Right renal pelvis (tissue), 4 donors: ENCODE measurements around the gene SLC25A4. TPM values are rescaled to one million over a fixed set of nuclear protein-coding genes. Genes with fewer than 3 reads are reported as not detected.
"Not testable (repeated sequence)": the region's sequence is repeated elsewhere in the genome, so short reads cannot be mapped to it uniquely, and the experiment has no call there.

Experiments used
- DNase-seq, 4 donors: peaks; one replicate each; pipeline ENCODE4 v3.0.0-alpha.2; 2013; ENCODE audit warnings: low read depth in 4 of 4, low spot score in 3 of 4, missing footprints in 1 of 4
- polyA plus RNA-seq, 4 donors: library from polyadenylated mRNA; unstranded; fragments of 120-200 nt; gene quantifications; one replicate each; pipeline ENCODE4 v1.2.1, GENCODE V29; 2013; ENCODE audit not compliant: insufficient read length in 4 of 4

SLC25A4 gene
- polyA plus RNA-seq, 4 donors = 48.0 to 49.9 (median 48.9) TPM

DNA sequence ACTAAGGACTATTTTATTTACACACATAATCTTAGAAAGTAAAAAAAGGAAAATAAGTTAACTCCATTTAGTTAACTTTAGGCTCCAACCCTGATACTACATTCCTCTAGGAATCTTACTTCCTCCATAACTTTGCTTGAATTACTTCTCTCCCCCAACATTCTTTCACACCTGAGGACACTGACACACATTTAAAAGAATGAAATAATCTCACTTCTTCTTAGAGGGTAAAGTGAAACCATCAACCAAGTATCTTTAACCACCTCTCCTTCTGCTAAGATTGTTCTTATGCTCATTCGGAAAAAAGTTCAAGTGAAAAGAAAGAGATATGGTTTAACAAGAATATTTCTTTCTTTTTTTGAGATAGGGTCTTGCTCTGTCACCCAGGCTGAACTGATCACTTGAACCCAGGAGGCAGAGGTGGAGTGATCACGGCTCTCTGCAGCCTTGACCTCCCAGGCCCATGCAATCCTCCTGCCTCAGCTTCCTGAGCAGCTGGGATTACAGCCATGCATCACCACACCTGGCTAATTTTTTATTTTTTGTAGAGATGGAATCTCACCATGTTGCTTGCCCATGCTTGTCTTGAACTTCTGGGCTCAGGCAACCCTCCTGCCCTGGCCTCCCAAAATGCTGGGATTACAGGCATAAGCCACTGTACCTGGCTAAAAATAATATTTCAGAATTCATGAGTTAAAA, 28.5 kb downstream of the SLC25A4 start:
- DNase-seq = no peak

DNA sequence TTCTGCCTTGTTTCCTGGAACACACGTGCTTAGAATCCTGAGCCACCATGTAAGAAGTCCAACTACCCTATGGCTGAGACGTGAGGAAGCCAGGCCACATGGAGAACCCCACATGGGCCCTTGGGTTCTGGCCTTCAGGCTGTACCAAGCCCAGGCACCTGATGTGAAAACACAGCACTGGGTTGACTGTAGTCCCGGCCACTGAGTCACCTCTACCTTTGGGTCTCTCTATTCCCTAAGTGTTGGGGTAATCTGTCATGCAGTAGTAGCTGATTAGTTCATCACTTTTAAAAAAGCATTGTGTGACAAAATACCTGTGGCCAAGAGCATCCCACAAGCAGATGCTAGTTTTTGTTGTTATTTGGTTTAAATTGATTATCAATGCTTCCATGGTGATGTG, 36.4 kb downstream of the SLC25A4 start:
- DNase-seq = no peak

DNA sequence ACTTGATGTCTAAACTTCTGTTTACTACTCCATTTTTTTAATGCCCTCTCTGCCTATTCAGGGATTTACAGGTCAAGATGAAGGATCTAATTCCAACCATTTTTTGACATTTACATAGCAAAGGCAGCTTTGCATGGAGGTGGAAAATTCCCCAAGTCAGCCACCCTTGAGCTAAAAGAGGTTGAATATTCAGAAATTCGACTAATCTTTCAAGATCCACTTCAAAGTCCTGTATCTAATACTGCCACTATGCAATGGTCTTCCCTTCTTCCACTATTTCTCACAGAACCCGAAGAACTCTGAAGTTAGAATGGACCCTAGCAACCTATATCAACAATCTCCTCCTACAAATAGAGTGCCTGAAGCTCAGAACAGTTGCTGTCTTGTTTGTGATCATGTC, 39.2 kb downstream of the SLC25A4 start:
- DNase-seq = no peak

DNA sequence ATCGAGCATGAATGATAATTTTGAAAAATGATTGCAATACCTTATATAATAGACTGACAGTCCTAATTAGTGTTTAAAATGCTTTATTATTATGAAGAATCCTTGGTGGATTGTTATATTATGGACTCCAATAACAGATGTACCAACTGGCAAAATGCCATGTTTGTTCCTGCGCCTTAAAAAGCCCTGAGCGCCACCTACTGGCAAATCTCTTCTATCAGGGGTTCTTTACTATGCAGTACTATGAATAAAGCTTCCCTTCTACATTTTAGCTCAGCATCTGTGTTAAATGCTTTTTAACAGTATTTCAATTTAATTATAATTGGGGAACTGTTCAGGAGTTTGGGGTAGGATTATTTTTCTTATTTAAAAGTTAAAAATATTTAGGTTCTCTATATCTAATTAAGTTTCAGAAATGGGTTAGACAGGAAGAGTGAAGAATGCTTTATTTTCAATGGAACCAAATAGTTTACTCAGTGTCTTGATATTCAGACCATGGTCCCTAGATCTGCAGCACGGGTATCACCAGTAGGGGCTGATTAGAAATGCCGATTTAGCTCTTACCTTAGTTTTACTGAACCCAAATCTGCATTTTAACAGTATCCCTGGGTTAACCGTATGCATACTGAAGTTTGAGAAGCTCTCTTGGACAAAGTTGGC, 40.7 kb downstream of the SLC25A4 start:
- DNase-seq = peak; percentile 72 to 84 (median 78)

DNA sequence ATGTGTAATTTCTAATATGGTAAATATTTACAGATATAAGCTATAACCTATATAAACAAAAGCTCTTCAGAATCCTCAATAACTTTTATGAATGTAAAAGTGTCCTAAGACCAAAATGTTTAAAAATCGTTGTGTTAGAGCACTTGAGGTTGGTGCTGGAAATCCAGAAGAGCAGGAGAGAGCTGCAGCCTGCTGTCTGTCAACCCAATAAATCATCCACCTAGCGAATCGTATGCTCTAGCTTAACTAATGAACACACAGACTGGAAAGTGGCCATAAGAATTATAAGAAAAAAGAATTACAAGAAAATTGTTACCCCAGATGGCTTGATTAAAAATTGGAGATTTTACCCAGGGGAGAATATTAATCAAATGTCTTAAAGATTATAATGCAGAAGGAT, 43.7 kb downstream of the SLC25A4 start:
- no peak for DNase-seq

DNA sequence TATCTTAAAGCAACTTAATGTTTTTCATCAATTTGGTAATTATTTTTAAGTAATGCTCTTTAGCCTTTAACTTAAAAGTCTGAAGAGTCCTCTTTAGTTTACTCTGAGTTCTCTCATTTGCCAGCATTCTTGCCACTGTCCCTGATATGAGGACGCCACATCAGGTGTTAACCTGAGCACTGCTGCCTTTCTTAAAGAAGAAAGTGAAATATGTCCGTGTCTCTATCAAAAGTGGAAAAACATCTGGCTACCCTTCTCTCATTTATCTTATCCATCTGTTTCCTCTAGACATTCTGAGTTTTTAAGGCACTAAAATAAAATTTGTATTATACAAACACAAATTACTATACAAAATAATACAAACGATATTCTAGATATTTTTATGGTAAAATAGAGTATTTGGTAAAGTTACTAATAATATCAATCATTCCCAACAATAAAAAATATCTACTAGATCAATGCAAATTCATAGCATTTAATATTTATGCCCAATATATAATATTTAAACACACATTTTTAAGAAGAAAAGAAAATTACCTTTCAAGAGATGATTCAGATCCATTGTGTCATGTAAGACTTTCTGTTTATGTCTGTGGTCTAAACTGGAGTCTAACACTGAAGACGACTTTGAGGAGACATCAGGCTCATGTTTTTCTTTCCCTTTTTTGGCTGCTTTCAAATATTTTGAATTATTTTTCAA, 46.7 kb downstream of the SLC25A4 start:
- DNase-seq = no peak

DNA sequence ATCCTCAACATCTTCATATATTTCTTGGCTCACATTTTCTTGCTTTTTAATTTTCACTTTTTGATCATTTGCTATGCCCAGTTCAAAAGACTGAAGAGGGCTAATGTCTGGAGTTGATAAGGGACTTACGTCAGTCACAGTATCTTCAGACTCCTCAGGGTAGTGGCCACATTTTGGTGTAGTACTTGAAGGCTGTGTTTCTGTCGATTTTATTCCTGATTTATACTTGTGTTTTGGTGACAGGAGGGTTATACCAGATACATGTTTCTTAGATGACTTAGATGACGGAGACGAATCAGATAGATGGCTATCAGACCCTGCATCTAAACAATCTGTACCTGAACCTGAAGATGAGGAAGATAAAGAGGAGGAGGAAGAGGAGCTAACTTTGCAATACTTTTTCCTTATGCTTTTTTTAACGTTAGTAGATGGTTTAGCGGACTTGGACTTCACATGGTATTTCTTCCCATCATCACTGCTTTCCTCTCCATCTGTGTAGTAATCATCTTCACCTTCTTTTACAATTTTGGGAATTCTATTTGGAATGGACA, 47.3 kb downstream of the SLC25A4 start:
- no peak for DNase-seq

DNA sequence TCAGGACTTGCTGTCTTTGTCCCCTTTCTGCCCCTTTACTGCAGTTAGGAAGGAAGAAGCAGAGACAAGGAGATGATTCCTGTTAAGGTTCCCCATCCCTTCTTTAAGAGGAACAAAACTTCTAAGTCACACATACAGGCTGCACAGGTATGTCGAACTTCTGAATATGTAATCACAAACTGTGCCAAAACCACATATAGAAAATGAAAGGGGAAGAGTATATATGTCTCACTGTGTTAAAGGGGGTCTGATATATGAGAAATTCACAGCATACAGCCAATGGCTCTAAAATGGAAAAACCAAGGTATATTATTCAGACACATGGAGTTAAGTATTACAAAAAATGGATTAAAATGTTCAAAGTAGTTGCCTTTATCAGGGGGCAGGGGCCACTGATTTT, 49.0 kb downstream of the SLC25A4 start:
- DNase-seq = no peak

DNA sequence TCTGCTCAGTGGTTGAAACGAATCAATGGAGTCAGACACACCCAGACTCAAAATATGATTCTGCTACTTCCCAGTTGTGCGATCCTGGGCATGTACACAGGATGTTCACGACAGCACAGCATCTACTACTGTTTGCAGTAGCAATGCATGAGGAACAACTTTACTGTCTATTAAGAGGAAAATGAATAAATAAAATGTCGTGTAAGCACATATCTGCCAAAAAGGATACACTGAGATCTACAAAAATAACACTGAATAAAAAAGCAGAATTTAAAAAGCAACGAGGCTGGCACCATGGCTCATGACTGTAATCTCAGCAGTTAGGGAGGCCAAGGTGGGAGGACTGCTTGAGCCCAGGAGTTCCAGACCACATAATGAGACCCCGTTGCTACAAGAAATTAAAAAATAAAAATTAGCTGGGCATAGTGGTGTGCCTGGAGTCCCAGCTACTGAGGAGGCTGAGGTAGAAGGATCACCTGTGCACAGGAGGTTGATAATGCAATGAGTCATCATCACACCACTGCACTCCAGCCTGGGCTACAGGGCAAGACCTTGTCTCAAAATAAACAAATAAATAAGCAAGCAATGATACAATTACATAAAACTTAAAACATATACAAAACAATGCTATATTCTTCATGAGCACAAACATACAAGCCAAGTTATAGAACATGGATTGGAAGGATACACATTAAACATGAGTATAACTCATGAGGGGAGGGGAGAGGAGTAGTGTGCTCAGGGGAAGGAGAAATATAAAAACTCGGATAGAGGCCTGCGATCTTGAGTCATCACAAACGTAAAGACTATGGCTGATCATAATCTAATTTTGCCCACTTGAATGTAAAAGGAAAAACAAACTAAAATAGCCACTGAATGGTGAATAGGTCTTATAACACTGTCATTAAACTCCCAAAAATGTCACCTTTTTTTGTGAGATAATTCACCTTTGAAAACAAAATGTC, 52.1 kb downstream of the SLC25A4 start:
- DNase-seq = no peak

DNA sequence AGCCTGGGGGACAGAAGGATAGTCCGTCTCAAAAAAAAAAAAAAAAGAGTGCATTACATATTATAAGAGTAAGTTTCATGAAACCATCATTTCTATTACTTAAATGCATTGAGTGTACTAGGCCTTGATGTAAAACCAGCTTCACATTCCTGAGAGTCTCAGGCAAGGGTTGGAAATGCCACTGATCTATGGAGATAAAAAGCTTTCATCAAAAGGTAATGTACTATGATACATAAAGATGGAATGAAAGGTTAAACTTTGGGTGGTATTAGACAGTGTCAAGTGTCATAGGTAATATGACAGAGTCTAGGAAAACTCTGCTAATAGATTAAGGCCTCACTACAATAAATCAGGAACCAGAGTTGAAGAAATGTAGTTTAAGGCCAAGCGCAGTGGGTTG, 53.4 kb downstream of the SLC25A4 start:
- DNase-seq = no peak

DNA sequence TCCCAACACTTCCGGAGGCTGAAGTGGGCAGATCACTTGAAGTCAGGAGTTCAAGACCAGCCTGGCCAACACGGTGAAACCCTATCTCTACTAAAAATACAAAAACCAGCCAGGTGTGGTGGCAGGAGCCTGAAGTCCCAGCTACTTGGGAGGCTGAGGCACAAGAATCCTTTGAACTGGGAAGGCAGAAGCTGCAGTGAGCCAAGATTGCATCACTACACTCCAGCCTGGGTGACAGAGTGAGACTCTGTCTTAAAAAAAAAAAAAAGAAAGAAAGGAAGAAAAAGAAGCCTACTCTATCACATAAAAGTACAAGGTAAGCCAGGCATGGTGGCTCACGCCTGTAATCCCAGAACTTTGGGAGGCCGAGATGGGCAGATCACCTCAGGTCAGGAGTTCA, 55.1 kb downstream of the SLC25A4 start:
- DNase-seq = not testable (repeated sequence)

Other genes starting within 250 kb of the SLC25A4 start
- gene HELT, start 124.8 kb upstream of the SLC25A4 start, polyA plus RNA-seq = not detected
- gene CFAP97, start 60.7 kb downstream of the SLC25A4 start, polyA plus RNA-seq = 10 to 100 TPM; 42.9 to 62.8 (median 55.1) TPM
- gene SNX25, start 66.3 kb downstream of the SLC25A4 start, polyA plus RNA-seq = 10 to 100 TPM; 24.3 to 27.9 (median 25.1) TPM